ENCODE data around the gene PUM1.

Gene PUM1

DNA sequence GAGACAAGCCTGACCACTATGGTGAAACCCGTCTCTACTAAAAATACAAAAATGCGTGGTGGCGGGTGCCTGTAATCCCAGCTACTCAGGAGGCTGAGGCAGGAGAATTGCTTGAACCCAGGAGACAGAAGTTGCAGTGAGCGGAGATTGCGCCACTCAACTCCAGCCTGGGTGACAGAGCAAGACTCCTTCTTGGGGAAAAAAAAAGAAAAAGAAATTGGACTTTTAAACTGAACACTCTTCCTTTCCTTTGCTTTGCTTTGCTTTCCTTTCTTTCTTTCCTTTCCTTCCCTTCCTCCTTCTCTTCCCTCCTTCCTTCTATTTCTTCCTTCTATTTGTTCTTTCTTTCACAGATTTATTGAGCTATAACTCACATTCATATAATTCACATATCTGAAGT lies 43.3 kb upstream of the PUM1 start:
- TF ChIP-seq POLR2AphosphoS5 (IDR thresholded peaks at IDR 0.05; ENCODE audit: low read depth, low read length) (no peak), SIN3A (IDR thresholded peaks at IDR 0.05; ENCODE audit: borderline replicate concordance, insufficient read depth, low read length) (no peak), TAF1 (IDR thresholded peaks at IDR 0.05; ENCODE audit: borderline replicate concordance, insufficient read depth, low read length) (no peak), FOXP2 (optimal IDR thresholded peaks at IDR 0.05; ENCODE audit: borderline replicate concordance, extremely low read depth, extremely low read length, insufficient read depth) (no peak)
- TF ChIP-seq, protein P1, sequence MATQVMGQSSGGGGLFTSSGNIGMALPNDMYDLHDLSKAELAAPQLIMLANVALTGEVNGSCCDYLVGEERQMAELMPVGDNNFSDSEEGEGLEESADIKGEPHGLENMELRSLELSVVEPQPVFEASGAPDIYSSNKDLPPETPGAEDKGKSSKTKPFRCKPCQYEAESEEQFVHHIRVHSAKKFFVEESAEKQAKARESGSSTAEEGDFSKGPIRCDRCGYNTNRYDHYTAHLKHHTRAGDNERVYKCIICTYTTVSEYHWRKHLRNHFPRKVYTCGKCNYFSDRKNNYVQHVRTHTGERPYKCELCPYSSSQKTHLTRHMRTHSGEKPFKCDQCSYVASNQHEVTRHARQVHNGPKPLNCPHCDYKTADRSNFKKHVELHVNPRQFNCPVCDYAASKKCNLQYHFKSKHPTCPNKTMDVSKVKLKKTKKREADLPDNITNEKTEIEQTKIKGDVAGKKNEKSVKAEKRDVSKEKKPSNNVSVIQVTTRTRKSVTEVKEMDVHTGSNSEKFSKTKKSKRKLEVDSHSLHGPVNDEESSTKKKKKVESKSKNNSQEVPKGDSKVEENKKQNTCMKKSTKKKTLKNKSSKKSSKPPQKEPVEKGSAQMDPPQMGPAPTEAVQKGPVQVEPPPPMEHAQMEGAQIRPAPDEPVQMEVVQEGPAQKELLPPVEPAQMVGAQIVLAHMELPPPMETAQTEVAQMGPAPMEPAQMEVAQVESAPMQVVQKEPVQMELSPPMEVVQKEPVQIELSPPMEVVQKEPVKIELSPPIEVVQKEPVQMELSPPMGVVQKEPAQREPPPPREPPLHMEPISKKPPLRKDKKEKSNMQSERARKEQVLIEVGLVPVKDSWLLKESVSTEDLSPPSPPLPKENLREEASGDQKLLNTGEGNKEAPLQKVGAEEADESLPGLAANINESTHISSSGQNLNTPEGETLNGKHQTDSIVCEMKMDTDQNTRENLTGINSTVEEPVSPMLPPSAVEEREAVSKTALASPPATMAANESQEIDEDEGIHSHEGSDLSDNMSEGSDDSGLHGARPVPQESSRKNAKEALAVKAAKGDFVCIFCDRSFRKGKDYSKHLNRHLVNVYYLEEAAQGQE (IDR thresholded peaks at IDR 0.05; ENCODE audit: insufficient read depth in 1 of 2, low read depth in 2 of 2, low read length in 2 of 2) = no peak

DNA sequence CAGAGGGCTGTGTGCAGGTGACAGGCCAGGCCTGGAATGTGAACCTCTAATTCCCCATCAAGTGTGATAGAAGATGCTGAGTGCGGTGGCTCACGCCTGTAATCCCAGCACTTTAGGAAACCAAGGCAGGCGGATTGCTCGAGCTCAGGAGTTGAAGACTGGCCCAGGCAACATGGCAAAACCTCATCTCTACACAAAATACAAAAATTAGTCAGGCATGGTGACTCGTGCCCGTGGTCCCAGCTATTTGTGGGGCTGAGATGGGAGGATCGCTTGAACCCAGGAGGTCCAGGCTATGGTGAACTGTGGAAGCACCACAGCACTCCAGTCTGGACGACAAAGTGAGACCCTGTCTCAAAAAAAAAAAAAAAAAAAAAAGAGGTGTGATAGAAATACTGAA lies 40.1 kb upstream of the PUM1 start:
- no peak for TF ChIP-seq FOXP2 (optimal IDR thresholded peaks at IDR 0.05; ENCODE audit: borderline replicate concordance, extremely low read depth, extremely low read length, insufficient read depth)
- TF ChIP-seq, protein P1 (IDR thresholded peaks at IDR 0.05; ENCODE audit: insufficient read depth in 1 of 2, low read depth in 2 of 2, low read length in 2 of 2) = no peak
- no peak for TF ChIP-seq POLR2AphosphoS5 (IDR thresholded peaks at IDR 0.05; ENCODE audit: low read depth, low read length)
- TF ChIP-seq TAF1 (IDR thresholded peaks at IDR 0.05; ENCODE audit: borderline replicate concordance, insufficient read depth, low read length) = no peak
- no peak for TF ChIP-seq SIN3A (IDR thresholded peaks at IDR 0.05; ENCODE audit: borderline replicate concordance, insufficient read depth, low read length)

DNA sequence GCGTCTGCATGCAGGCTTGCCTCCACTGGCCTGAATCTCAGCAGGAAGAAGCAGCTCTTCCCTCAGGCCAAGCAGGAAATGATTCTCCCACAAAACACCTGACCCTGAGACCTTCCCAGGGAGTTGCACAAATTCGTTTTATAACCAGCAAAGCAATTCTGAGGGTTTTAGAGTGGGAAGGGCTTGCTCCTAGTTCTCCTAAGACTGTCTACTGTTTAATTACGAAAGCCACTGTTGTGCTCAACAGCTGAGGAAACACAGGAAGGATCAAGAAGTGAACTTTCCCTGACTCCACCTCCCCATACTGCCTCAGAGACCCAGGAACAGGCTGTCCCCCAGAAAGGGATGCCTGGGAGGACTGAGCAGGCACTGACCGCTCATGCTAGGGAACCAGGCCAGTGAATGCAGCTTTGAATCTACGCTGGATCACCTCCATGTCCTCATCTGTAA lies 37.0 kb upstream of the PUM1 start:
- TF ChIP-seq POLR2AphosphoS5 (IDR thresholded peaks at IDR 0.05; ENCODE audit: low read depth, low read length) (no peak), FOXP2 (optimal IDR thresholded peaks at IDR 0.05; ENCODE audit: borderline replicate concordance, extremely low read depth, extremely low read length, insufficient read depth) (no peak), SIN3A (IDR thresholded peaks at IDR 0.05; ENCODE audit: borderline replicate concordance, insufficient read depth, low read length) (no peak), TAF1 (IDR thresholded peaks at IDR 0.05; ENCODE audit: borderline replicate concordance, insufficient read depth, low read length) (no peak)
- TF ChIP-seq, protein P1 (IDR thresholded peaks at IDR 0.05; ENCODE audit: insufficient read depth in 1 of 2, low read depth in 2 of 2, low read length in 2 of 2) = no peak

DNA sequence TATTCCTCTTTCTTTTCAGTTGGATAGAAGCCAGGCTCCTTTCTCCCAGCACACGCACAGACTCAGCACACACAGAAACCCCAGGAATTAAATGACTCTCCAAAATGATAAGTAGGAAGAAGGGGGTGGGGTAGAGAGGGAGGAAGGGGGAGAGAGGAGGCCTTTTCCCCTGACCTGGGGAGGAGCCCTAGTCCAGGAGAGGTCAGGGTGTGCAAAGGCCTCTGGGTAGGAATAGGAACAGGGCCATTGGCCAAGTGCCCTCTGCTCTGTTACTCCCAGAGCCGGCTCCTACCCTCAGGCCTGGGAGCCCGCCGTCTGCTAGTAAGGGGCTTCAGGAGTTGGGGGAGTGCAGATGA lies 35.6 kb upstream of the PUM1 start:
- TF ChIP-seq, protein P1 (IDR thresholded peaks at IDR 0.05; ENCODE audit: insufficient read depth in 1 of 2, low read depth in 2 of 2, low read length in 2 of 2) = no peak
- no peak for TF ChIP-seq POLR2AphosphoS5 (IDR thresholded peaks at IDR 0.05; ENCODE audit: low read depth, low read length)
- no peak for TF ChIP-seq FOXP2 (optimal IDR thresholded peaks at IDR 0.05; ENCODE audit: borderline replicate concordance, extremely low read depth, extremely low read length, insufficient read depth)
- no peak for TF ChIP-seq SIN3A (IDR thresholded peaks at IDR 0.05; ENCODE audit: borderline replicate concordance, insufficient read depth, low read length)
- no peak for TF ChIP-seq TAF1 (IDR thresholded peaks at IDR 0.05; ENCODE audit: borderline replicate concordance, insufficient read depth, low read length)

Data from PFSK-1 (cell line).